Epithelial cell of esophagus (primary cell): ENCODE results near the gene KXD1.

ENCODE experiments used
- DNase-seq: peaks from one replicate; pipeline ENCODE4 v3.0.0; 2010; ENCODE audit warnings: low read depth
- H3K4me3 ChIP-seq: 2 replicates; pipeline ENCODE4 v1.5.1; 2011; ENCODE audit warnings: mild to moderate bottlenecking, low read length, control low read depth
- CTCF ChIP-seq: IDR thresholded peaks from 2 replicates; pipeline ENCODE4 v1.5.1; 2011; ENCODE audit warnings: low read depth, mild to moderate bottlenecking, low read length, control low read depth, inconsistent platforms; ENCODE audit not compliant: insufficient read depth; ENCODE audit errors: missing control alignments

The KXD1 gene

DNA sequence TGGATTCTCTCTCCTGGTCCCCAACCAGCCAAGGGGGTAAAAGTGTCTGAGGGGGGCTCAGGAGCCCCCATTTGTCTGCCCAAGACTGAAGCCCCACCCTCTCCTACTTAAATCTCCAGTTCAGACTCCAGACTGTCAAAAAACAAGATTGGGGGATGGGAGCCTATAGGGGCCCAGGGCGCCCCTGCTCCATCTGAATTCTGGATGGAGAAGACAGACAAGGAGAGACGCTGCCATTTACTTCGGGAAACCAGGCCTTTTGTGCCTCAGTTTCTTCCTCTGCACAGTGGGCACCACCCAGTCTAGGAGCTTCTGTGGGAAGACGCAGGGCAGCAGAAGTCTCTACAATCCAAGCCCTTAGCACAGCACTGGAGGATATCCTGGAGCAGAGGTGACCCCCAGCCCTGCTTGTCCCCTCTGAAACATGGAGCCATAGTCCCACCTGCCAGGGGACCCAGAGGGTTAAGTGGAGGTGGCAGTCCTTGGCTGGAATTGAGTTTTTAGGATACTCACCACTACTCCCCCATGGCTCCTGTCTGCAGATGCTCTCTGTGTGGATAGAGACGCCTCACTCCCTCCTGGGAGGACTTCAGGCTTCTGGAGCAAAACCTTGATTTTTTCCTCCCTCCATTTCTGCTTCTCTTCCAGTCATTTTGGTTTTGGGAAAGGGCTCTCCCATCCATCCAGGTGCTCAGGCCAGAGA lies 50.6 kb downstream of the KXD1 start:
- TF ChIP-seq CTCF, result no peak
- H3K4me3 ChIP-seq, result no peak overlapping the region
- DNase-seq, result no peak

- no peak for DNase-seq
- TF ChIP-seq CTCF, result no peak
- no peak overlapping the region for H3K4me3 ChIP-seq
These were observed 51.4 kb downstream of the KXD1 start for GRCh38 chr19:18608805-18609716.

GRCh38 chr19:18609717-18610051 lies 52.0 kb downstream of the KXD1 start:
- TF ChIP-seq CTCF, result no peak
- DNase-seq, result no peak
- no peak overlapping the region for H3K4me3 ChIP-seq

GRCh38 chr19:18610245-18610555 lies 52.5 kb downstream of the KXD1 start:
- H3K4me3 ChIP-seq, result no peak overlapping the region
- DNase-seq, result no peak
- no peak for TF ChIP-seq CTCF

- H3K4me3 ChIP-seq, result no peak overlapping the region
- no peak for DNase-seq
- TF ChIP-seq CTCF, result no peak
These were observed 53.1 kb downstream of the KXD1 start for GRCh38 chr19:18610556-18611326.

DNA sequence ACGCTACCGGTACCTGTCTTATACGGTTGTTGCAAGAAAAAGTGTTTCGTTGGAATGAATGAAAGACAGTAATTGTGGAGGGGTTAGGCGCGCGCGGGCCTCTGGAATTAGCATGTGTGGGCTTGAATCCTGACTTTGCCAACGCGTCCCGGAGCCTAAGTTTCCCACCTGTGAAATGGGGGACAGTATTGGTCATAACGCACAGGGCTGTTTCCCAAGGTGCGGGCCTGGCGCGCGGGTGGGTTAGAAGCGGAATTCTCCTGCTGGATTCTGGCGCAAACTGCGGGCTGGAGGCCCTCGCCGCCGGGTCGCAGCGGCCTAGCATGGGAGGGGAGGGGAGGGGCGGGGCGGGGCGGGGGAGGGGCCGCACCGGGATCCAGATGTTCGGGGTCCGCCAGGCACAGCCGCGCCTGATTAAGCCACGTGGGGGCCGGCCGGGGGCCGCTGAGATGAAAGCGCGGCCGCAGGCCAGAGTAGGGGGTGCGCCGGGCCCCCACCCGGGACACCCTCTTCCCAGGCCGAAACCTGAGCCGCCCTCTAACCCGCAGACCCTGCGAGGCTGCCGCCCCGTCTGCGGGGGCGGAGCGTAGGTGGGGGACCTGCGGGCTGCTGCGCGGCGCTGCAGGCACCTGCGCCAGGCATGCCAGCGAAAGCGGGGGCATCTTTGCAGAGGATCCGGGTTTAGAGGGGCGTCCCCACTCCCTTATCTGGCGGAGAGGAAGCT lies 53.8 kb downstream of the KXD1 start:
- TF ChIP-seq CTCF, result no peak
- no peak overlapping the region for H3K4me3 ChIP-seq
- no peak for DNase-seq
